Activated CD4-positive, alpha-beta T cell treated with anti-CD3 and anti-CD28 coated beads, Interleukin-2, amount 50 U/mL, for 16 hours (primary cell): ENCODE measurements around the gene FBLN2.
"Not testable (repeated sequence)": the region's sequence is repeated elsewhere in the genome, so short reads cannot be mapped to it uniquely, and the experiment has no call there.

ENCODE experiments used
- DNase-seq: peaks from one replicate; pipeline ENCODE4 v3.0.0-alpha.2; 2020

The FBLN2 gene

GRCh38 chr3:13548696-13549622 lies at the start of gene FBLN2:
TSS of gene FBLN2 (plus strand) at chr3:13549125. CDS start at chr3:13570356, 21,231 bp downstream.
- no peak for DNase-seq

- DNase-seq: not testable (repeated sequence)
Observed at GRCh38 chr3:13499246-13499645, 49.7 kb upstream of the FBLN2 start.

GRCh38 chr3:13500133-13500885 lies 48.6 kb upstream of the FBLN2 start:
- DNase-seq: peak; percentile 5

GRCh38 chr3:13501056-13501455 lies 47.9 kb upstream of the FBLN2 start:
- DNase-seq: no peak

- no peak for DNase-seq
Observed at GRCh38 chr3:13501521-13501920, 47.4 kb upstream of the FBLN2 start.

- DNase-seq: no peak
Observed at GRCh38 chr3:13501958-13502790, 46.8 kb upstream of the FBLN2 start.

- no peak for DNase-seq
Observed at GRCh38 chr3:13502791-13503060, 46.2 kb upstream of the FBLN2 start.

GRCh38 chr3:13504161-13504831 lies 44.6 kb upstream of the FBLN2 start:
- DNase-seq: no peak

GRCh38 chr3:13505147-13506130 lies 43.5 kb upstream of the FBLN2 start:
- no peak for DNase-seq

GRCh38 chr3:13506239-13506638 lies 42.7 kb upstream of the FBLN2 start:
- DNase-seq: no peak

- DNase-seq: no peak
Observed at GRCh38 chr3:13506680-13507079, 42.2 kb upstream of the FBLN2 start.

GRCh38 chr3:13507247-13507569 lies 41.7 kb upstream of the FBLN2 start:
- DNase-seq: no peak

- no peak for DNase-seq
Observed at GRCh38 chr3:13507570-13508339, 41.2 kb upstream of the FBLN2 start.

GRCh38 chr3:13508496-13508895 lies 40.4 kb upstream of the FBLN2 start:
- no peak for DNase-seq

GRCh38 chr3:13509059-13509815 lies 39.7 kb upstream of the FBLN2 start:
- DNase-seq: no peak

- DNase-seq: no peak
Observed at GRCh38 chr3:13509816-13510192, 39.1 kb upstream of the FBLN2 start.

GRCh38 chr3:13512451-13512850 lies 36.5 kb upstream of the FBLN2 start:
- DNase-seq: no peak

GRCh38 chr3:13513051-13513912 lies 35.6 kb upstream of the FBLN2 start:
- no peak for DNase-seq

- no peak for DNase-seq
Observed at GRCh38 chr3:13513913-13514517, 34.9 kb upstream of the FBLN2 start.
